Gastrocnemius medialis (tissue), 4 donors: Measurements from ENCODE around the gene GTSE1.

Source experiments
- CTCF ChIP-seq, 5 experiments: fragments of 450-650 bp in 3 of 5; fragments of 200-600 bp in 2 of 5; sonication (generic) in 2 of 5; IDR thresholded peaks in 4 of 5; conservative IDR thresholded peaks in 1 of 5; 1 replicate in 4 of 5; 2 replicates in 1 of 5; pipeline ENCODE4 v1.5.1; 2016 to 2019; ENCODE audit warnings: antibody characterized with exemption in 5 of 5, mild to moderate bottlenecking in 3 of 5, moderate library complexity in 3 of 5
- POLR2A ChIP-seq, 2 donors: fragments of 450-650 bp; IDR thresholded peaks; one replicate each; pipeline ENCODE4 v1.6.1; 2017; ENCODE audit warnings: antibody characterized with exemption in 2 of 2, mild to moderate bottlenecking in 2 of 2, moderate library complexity in 2 of 2

- TF ChIP-seq CTCF (IDR thresholded peaks at IDR 0.05 in 4 of 5, conservative IDR thresholded peaks at IDR 0.05 in 1 of 5) (no peak), POLR2A (IDR thresholded peaks at IDR 0.05) (no peak)
Observed at GRCh38 chr22:46336119-46337078, 39.7 kb downstream of the GTSE1 start.
